ENCODE measurements around the gene RANGAP1.

The RANGAP1 gene

DNA sequence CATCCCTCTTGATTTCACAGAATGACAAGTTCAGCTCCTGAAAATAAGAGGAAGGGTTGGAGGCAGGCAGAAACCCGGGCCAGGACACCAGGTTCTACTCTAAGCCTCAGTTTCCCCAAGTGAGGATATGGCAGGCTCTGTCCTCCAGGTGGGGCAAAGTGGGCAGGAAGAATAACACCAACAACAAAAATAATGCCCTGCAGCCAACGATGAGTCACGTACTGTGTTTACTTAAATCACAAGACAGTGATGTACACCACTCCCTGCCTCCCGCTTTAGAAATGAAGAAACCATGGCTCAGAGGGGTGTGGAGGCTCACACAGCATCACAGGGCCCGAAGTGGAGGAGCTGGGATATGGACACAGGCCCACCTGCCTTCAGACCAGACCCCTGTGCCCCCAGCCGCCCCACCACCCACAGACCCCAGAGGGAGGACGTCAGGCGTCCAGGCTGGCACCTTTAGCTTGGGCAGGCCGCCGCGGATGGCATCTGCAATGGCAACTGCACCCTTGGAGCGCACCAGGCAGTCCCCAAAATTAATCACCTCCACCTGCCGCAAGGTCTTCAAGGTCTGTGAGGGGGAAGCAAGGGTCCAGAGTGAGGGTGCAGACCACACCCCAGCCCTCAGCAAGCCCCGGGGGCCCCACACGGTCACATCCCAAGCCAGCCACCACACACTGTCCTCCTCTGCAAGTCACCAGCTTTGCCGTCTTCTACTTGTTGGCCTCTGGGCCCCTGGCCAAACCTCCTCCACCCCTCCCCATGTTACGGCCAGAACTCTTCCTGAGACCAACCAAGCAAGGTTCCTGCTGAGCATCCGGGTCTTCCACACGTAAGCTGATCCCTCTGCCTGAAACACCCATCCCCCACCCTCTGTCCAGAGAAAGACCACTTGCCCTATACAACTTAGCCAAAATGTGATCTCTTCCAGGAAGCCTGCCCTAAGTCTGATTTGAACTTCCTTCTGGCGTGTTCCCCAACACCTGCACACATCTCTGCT is 29.4 kb downstream of the RANGAP1 start:
- no peak for DNase-seq

DNA sequence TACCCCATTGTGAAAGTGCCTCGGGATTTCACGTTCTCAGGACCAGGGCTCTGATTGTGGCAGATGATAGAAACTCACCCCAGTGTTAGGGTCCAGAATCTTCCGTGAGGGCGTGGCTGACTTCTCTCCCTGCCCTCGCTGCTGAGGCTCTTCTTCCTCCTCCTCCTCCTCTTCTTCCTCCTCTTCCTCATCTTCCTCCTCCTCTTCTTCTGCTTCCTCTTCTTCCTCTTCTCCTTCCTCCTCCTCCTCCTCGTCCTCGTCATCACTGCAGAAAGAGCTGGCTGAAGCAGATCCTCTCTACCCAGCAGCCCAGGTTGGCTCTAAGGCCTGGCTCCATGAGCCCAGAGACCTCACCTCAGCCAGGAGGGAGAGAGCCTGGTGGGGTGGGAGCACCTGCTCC is 31.8 kb downstream of the RANGAP1 start:
- no peak for DNase-seq

DNA sequence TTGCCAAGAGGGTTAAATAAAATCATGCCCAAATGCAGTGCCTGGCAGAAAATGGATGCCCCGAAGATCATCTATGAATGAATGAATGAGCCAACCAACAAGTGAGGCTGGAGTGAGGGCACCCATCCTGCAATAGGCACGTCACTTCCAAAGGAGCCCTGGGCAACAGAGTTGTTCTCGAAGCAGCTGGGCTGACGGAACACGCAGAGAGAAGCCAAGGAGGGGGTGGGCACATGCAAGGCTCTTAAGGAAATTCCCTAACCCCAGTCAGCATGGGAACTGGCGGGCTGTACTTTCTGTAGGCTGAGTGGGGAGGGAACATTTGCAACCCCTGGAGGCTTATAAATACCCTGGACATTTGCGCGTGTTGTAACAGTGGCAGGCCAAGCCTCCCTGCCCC is 33.6 kb downstream of the RANGAP1 start:
- no peak for DNase-seq

DNA sequence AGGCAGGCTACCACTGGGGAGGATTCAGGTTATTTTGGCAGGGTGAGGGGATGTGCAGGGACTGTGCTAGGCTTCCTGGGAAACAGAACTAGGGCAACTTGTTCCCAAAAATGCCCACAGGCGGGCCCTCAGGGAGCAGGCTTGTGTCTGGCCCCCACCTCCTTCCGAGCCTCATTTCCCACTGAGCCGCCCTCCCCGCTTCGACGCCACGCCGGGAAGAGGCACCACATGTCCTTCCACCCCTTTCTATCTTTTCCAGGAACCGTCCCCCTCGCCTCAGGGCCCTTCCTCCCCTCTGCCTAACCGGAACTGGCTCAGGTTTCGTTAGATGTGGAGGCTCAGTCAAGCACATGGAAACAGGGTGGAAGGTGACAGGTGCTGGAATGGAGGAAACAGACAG is 35.9 kb downstream of the RANGAP1 start:
- DNase-seq = no peak

DNA sequence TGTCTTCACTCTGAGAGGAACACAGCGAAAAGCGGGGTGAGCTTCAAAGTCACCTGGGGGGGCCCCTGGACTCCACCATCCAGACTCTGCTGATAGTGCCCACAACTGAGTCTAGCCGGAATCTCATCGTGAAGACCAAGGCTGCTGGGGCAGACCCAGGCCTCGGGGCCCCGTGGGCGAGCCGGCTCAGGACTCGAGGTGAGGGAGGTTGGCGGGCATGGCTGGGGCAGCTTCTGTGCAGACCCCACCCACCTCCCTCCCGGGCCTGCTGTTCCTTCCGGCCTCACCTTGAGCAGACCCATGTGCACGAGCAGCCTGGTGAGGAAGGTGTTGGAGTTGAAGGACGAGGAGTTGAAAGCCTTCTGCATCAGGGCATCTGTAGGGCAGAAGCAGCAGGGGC is 36.5 kb downstream of the RANGAP1 start:
- no peak for DNase-seq

DNA sequence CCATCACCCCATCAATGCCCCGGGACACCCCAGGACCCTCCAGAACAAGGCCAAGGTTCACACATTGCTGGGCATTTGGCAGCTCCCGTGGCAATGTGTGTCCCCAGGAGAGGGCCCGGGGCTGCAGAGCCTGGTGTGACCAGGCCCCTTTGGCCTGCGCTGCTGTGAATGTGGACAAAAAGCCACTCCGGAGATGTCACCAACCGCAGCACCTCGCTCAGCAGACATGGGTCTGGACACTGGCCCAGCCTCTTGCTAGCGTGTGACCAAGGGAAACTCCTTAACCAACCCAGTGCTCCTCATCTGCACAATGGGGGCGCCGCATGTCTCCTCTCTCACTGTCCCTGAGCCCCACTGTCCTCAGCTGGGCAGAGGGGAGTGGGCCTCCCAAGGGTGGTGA is 37.2 kb downstream of the RANGAP1 start:
- no peak for DNase-seq

DNA sequence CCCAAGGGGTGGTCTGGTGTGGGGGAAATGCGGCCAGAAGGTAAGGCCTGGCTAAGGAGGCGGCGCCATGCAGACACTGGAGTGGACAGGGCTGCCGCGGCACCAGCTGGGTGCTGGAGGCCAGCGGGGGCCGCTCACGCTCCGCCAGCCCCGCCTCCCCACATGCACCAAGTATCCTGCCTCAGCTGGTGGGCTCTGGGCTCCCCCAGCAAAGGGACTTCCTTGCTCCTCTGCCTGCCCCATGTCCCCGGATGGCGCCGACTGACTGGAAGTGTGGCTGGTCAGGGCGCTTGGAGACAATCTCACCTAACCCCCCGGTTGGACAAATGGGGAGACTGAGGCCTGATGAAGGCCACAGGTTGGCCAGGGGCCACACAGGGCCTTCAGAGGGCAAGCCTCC is 37.7 kb downstream of the RANGAP1 start:
- no peak for DNase-seq

DNA sequence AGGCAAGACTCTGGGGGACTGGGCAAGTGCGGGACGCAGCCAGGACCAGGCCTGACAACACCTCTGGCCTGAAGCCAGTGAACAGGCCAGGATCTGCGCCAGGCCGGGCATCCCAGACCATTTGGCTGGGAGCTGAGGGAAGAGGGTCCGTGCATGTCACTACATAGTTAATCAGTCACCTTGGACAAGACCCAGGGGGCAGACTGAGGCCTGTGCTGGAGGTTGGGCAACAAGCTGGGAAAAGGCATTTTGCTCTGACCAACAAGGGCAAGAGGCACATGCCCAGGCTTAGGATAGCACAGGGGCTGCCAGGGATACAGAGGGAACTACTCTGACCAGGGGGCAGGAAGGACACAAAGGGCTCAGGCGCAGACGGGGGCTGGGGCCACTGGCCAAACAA is 38.3 kb downstream of the RANGAP1 start:
- DNase-seq = no peak

DNA sequence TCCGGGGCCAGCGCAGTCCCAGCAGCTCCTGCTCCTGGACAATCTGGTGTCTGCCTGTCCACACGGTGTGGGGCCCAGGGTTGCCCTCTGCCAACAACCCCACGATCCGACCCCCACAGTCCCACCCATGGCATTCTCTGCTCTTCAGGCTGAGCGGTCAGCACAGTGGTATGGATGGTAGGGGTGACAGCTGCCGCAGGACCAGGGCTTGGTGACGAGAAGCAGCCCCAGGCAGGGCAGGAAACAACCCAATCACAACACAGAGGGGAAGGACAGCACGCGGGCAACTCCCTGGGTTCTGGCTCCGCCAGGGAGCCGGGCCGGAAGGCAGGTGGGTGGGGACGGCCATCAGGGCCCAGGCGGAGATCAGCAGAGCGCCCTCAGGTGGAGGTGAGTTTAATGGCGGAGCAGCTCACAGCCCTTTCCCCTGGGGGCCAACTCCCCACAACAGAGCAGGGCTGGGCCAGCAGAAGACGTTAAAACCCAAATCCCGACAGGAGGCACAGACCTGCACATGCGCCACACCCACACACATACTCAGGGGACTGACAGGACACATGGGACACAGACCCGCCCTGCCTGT is 40.0 kb downstream of the RANGAP1 start:
- no peak for DNase-seq

DNA sequence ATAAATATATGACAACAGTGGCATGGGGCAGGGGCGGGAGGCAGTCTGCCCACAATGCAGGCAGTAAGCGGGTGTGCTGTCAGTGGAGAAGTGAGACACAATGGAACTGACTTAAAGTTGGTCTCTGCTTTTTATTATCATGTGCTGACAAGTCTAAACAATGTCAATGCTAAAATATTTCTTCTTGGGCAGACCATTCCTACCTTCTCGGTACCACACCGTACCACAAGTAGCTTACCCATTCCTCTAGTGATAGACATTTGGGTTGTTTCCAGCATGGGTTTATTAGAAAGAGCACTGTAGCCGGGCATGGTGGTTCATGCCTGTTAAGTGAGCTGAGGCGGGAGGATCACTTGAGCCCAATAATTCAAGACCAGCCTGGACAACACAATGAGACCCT is 42.6 kb downstream of the RANGAP1 start:
- no peak for DNase-seq

DNA sequence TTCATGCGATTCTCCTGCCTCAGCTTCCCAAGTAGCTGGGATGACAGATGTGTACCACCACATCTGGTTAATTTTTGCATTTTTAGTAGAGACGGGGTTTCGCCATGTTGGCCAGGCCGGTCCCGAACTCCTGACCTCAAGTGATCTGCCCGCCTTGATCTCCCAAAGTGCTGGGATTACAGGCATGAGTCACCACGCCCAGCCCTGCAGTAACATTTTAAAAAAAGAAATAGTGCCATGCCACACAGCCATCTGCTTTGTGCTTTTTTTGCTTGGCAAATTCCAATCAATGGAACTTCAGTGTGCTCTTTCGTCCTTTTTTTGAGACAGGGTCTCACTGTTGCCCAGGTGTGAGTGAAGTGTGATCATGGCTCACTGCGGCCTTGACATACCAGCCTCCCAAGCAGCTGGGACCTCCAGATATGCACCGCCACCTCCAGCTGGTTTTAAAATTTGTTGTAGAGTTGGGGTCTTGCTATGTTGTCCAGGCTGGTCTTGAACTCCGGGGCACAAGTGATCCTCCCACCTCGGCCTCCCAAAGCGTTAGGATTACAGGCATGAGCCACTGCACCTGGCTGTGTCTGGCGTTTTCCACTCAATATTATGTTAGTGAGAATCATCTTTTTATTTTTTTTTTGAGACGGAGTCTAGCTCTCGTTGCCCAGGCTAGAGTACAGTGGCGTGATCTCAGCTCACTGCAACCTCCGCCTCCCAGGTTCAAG is 43.4 kb downstream of the RANGAP1 start:
- no peak for DNase-seq

DNA sequence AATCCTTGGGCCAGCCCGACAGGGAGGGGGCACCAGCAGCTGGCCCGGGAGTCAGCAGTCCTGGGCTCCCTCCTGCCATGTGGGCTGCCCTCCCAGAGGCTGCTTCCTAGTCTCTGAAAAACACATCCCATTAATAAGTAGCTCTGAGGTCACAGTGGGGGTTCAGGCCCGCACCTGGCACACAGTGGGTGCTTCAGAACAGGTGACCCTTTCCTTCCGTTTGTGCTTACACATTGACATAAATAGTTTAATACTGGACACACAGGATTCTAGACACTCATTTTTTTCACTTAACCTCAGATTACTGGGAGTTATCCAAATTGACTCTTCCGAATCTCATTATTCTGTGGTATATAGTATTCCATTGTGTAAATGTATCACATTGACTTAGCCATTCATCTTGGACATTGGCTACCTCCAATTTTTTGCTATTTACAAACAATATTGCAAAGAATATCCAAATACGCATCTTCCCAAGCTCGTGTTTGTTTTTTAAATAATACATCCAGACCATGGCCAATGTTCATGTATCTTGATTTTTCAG is 44.8 kb downstream of the RANGAP1 start:
- DNase-seq = no peak

DNA sequence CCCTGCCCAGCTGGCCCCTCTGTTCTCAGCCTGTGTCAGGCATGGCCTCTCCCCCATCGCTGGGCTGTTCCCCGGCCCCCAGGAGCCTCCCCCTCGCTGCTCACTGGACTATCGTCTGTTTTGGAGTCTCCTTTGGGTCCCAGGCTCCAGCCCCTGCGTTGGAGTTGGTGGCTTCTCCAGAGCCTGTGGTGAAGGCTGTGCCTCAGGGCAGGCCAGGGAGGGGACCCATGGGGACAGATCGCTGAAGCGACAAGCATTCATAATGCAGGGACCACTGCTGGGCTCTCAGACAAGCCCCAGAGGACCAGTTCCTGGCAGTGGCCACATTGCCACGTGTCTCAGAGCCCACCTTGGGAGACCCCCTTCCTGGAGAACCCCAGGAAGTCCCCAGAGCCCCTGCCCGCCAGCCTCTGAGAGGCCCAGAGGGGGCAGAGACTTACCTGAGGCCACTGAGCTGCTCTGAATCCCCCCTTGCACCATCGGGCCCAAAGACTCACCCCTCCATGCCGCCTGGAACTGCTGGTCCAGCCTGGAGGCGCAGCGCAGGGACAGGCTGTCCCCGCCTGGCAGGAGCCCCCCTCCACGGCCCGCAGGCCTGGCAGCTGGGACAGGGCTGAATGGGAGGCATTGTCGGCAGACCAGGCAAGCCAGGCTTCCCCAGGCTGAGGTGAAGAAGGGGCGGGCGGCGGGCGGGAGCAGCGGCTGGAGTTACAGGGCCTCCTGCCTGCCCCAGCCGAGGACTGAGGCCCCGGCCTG is 45.4 kb downstream of the RANGAP1 start, which contains the start of gene CHADL:
CHADL (minus strand) TSS at position 555 of the 756 bp plus-strand sequence; CDS start at position 505, 50 bp downstream.
- DNase-seq = no peak

DNA sequence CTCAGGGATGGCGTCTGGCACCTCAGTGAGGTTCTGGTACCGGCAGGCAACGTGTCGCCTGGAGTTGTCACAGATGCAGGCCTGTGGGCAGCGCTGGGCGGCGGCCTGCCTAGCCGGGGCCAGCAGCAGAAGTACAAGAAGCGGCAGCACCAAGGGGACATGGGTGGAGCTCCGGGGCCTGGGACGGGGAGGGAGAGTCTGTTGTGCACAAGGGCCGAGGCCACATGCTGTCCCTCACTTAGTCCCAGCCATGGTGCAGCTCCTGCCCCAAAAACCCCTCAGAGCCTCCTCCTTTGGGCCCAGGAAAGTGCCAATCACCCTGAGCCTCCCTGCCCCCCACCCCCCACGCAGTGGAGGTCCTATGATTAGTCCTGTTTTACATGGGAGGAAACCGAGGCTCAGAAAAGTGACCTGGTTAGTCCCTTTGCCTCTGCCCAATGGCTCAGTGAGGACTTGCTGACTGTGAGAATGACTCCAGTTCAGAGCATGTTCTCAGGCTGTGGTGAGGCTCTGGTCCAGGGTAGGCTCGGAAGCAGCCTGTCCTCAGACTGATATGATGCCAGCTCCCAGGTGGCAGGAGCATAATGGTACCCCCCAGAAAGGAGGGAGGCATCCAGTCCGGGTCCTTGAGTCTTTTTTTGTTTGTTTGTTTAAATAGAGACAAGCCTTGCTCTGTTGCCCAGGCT is 46.4 kb downstream of the RANGAP1 start:
- DNase-seq = no peak

DNA sequence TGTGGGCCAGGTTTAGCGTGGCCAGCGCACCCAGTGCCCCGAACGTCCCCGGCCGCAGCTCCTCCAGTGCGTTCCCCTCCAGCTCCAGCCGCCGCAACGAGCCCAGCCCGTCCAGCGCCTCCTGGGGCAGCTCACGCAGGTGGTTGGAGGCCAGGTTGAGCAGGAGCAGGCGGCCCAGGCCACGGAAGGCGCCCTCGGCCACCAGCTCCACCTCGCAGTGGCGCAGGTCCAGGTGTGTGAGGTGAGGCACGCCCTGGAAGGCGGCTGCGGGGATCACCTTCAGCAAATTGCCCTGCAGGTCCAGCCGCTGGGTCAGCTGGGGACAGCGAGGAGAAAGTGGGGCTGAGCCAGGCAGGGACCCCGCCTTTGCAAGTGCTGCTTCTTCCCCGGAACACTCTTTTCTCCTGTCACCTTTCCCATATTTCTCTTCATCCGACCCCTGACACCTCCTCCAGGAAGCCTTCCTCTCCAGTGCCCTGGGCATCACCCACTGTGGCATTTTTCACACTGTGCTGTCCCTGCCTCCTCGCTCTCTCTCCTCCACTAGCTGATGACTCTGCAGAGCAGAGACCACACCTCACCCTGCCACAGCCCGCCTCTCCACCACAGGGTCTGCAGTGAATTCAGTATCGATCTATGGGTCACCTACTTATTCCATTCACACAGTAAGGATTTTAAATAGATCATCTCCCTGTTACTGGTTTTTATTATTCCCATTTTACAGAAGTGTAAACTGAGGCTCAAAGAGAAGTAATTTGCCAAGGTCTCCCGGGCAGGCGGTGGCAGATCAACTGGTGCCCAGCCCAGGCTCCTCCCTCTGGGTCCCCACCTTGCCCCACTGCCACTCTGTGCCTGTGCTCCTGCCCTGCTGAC is 47.2 kb downstream of the RANGAP1 start:
- no peak for DNase-seq

DNA sequence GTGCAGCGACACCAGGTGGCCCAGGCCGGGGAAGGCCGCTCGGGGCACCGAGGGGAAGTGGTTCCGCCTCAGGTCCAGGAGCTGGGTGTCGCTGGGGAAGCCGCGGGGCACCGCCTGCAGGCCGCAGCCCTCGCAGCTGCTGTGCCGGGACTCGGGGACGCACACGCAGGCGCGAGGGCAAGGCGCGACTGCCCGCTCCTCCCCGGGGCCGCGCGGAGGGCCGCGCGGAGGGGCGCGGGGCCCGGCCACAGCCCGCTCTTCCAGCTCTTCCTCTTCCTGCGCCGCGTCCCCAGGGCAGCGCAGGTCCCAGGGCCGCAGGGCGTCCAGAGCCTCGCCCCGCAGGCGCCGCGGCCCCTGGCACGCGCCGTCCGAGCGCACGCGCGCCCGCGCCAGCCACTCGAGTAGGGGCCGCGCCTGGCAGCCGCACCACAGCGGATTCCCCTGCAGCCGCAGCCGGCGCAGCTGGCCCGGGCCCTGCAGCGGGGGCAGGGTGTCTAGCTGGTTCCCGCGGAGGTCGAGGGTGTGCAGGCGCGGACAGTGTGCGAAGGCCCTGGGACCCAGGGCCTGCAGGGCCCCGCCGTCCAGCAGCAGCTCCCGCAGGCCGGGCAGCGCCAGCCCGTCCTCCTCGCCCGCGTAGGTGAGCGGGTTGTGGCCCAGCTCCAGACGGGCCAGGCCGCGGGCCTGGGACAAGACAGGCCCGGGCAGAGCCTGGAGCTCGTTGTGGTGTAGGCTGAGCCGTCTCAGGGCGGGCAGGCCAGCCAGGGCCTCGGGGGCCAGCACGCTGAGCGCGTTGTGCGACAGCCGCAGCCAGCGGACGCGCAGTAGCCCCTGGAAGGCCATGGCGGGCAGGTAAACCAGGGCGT is 48.0 kb downstream of the RANGAP1 start:
- DNase-seq = peak; percentile 77 to 78

DNA sequence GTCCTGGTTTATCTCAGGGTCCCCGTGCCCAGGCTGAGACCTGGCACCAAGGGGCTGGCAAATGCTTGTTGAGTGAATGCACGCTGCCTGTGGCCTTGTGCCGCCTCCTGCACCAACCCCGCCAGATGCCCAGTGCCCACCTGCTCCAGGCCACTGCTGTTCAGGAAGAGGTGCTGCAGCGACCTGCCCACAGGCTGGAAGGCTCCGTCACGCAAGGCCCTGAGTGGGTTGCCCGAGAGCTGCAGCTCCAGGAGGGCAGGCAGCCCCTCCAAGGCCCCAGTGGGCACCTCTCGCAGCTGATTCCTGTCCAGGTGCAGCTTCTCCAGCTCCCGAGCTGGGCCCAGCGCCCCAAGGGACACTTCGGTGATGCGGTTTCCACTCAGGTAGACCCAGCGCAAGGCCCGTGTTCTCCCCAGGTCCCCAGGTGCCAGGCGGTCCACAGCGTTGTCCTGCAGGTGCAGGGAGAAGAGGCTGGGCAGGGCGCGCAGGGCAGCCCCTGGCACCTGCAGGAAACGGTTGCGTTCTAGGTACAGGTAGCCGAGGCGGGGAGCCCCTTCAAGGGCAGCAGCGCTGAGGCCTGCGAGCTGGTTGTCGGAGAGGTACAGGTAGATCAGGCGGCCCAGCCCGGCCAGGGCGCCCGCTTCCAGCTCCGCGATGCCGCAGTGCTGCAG is 48.8 kb downstream of the RANGAP1 start:
- no peak for DNase-seq

DNA sequence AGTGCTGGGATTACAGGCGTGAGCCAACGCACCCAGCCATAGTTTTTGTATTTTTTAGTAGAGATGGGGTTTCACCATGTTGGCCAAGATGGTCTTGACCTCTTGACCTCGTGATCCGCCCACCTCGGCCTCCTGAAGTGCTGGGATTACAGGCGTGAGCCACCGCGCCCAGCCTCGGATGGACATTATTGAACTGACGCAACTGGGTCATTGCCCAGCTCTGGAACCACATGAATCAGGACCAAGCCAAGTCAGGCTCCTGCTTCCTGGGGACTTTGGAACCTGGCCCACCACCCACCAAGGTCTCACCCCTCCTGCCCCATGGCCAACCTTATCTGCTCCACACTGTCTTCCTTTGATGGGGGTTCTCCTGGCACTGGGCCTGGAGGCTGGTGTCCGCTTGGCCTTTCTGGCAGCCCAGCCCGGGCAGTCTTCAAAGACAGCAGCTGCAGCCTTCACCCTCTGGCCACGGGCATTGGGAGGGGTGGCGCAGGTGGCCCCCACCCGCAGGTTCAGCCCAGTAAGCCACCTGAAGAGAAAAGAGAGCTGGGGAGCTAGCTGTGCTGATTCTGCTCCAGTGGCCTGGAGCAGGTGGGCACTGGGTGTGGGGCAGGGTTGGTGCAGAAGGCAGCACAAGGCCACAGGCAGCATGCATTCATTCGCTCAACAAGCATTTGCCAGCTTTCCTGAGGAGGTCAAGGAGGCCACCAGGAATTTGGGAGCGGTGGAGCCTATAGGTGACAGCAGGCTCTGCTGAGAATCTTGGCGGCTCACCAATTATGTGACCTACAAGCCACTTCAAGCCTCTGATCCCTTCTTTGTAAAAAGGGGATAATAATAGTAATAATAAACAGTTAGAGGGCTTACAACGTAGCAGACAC is 50.9 kb downstream of the RANGAP1 start:
- DNase-seq = no peak
